Measurements from ENCODE around the gene DUOX2. TPM values are rescaled to one million over a fixed set of nuclear protein-coding genes. Genes with fewer than 3 reads are reported as not detected.

DUOX2 gene
- total and polyA plus RNA-seq, 2 of the 8 experiments (the other 6 are each of a cell fraction or from before 2014, with no cell fraction given): 0.08 TPM; not detected in 1

DNA sequence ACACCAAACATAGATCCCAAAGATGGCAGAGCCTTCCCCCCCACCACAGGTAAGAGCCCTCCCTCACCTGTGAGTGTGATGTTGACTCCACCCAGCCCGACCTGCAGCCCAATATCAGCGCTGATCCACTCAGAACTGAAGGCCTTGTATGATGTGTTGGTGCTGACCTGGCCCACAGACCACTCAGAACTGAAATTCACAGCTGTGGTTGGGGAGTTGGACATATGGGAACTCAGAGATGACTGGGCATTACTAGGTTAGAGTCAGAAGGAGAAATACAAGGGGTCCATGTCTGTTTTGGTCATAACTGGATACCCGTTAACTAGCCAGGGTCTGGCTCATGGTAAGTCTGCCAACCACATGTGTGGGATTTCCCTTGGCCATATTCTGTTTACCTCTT, 7.0 kb upstream of the DUOX2 start:
- Histone ChIP-seq H2BK5ac (ENCODE audit: low read depth, low read length) (no peak overlapping the region), H2BK15ac (ENCODE audit: low read length) (no peak overlapping the region), H2BK120ac (replicated peaks; ENCODE audit: low read depth, low read length) (no peak overlapping the region), H4K20me1 (replicated peaks in 1 of 2; ENCODE audit: control insufficient read depth in 1 of 2, insufficient read depth in 2 of 2, low read length in 2 of 2) (peaks cover 3 to 8% of the 10 kb centered on the region in 2 experiments), H3K23ac (ENCODE audit: insufficient read length) (no peak overlapping the region), H3K4ac (replicated peaks; ENCODE audit: insufficient read length, low read depth, low read length) (no peak overlapping the region), H2BK20ac (ENCODE audit: low read length) (no peak overlapping the region), H3K27me3 (replicated peaks in 1 of 4; ENCODE audit: control insufficient read depth in 3 of 4, extremely low read depth in 1 of 4, insufficient read depth in 3 of 4, low read length in 3 of 4) (peaks cover 24 to 48% (median 36%) of the 10 kb centered on the region in 4 experiments), H3K14ac (ENCODE audit: insufficient read length) (no peak overlapping the region), H3K9ac (replicated peaks in 1 of 4; ENCODE audit: extremely low read depth in 1 of 4, low read depth in 3 of 4, low read length in 3 of 4) (no peak overlapping the region), H3K79me1 (ENCODE audit: low read depth, low read length) (no peaks in the 10 kb centered on the region), H3K4me1 (replicated peaks in 1 of 4; ENCODE audit: control insufficient read depth in 3 of 4, insufficient read depth in 4 of 4, low read length in 3 of 4) (peaks cover 0 to 8% (median 7%) of the 10 kb centered on the region in 4 experiments; a peak in 6 of 7 replicates), H2AFZ (ENCODE audit: low read length) (no peak overlapping the region), H3K36me3 (ENCODE audit: control insufficient read depth in 2 of 4, insufficient read depth in 4 of 4, low read length in 3 of 4) (peaks cover 0 to 4% (median 0%) of the 10 kb centered on the region in 4 experiments; a peak in 1 of 8 replicates), H4K5ac (ENCODE audit: insufficient read length, low read depth, low read length) (no peak overlapping the region), H3K9me3 (ENCODE audit: insufficient read depth in 2 of 2, low read depth in 1 of 2, low read length in 1 of 2) (no peaks in the 10 kb centered on the region; a peak in 1 of 4 replicates), H3K23me2 (ENCODE audit: low read depth, low read length) (no peaks in the 10 kb centered on the region), H3K4me2 (ENCODE audit: insufficient read depth in 1 of 2, low read depth in 2 of 2, low read length in 2 of 2) (no peak overlapping the region), H3K4me3 (ENCODE audit: extremely low read depth in 1 of 4, insufficient read depth in 2 of 4, low read depth in 3 of 4, low read length in 4 of 4) (no peak overlapping the region), H3K18ac (ENCODE audit: extremely low read depth, low read length) (no peak overlapping the region), H3K56ac (replicated peaks; ENCODE audit: insufficient read length, low read depth, low read length) (no peak overlapping the region), H4K91ac (replicated peaks; ENCODE audit: insufficient read length, low read length) (no peak overlapping the region), H2AK5ac (ENCODE audit: low read depth, low read length) (no peak overlapping the region), H3K79me2 (ENCODE audit: control insufficient read depth in 1 of 2, insufficient read depth in 2 of 2, low read length in 2 of 2) (no peaks in the 10 kb centered on the region), H4K8ac (ENCODE audit: extremely low read depth, insufficient read depth, low read length) (no peak overlapping the region), H2BK12ac (ENCODE audit: low read depth, low read length) (no peak overlapping the region; the same call in 1 of the 2 replicates), H3K27ac (ENCODE audit: low read depth, low read length) (no peak overlapping the region)
- ChIA-PET CTCF (ENCODE audit: partially characterized antibody) (interaction anchor here (0.8 to 6.0 kb wide), 11 partner anchors 9 to 310 kb away, joined by 3 to 37 read pairs (median 4); partner anchors contain the start of genes DUOX1 and DUOXA1), POLR2A (ENCODE audit: partially characterized antibody) (no interaction called here)
- FAIRE-seq (no peak), DNase-seq (ENCODE audit: low read depth in 1 of 2, low spot score in 2 of 2) (no peak)
- 77% methylated on average over 3 of the region's 3 CpGs; no CpG with 5 or more reads in 1 of the 2 experiments for WGBS, 2 experiments (ENCODE audit: extremely low coverage in 1 of 2, insufficient coverage in 1 of 2, insufficient read length in 1 of 2, insufficient replicate concordance in 2 of 2, low coverage in 1 of 2, low lambda C conversion rate in 2 of 2, missing lambda C conversion rate in 1 of 2)
- TF ChIP-seq TCF12 (IDR thresholded peaks at IDR 0.05; ENCODE audit: low read depth, low read length) (no peak), TEAD4 (IDR thresholded peaks at IDR 0.05; ENCODE audit: low read depth, low read length) (no peak)
- TF ChIP-seq, protein P1, sequence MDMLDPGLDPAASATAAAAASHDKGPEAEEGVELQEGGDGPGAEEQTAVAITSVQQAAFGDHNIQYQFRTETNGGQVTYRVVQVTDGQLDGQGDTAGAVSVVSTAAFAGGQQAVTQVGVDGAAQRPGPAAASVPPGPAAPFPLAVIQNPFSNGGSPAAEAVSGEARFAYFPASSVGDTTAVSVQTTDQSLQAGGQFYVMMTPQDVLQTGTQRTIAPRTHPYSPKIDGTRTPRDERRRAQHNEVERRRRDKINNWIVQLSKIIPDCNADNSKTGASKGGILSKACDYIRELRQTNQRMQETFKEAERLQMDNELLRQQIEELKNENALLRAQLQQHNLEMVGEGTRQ (IDR thresholded peaks at IDR 0.05; ENCODE audit: low read length): no peak
